Measurements from ENCODE around the gene PARD3.

PARD3 gene

DNA sequence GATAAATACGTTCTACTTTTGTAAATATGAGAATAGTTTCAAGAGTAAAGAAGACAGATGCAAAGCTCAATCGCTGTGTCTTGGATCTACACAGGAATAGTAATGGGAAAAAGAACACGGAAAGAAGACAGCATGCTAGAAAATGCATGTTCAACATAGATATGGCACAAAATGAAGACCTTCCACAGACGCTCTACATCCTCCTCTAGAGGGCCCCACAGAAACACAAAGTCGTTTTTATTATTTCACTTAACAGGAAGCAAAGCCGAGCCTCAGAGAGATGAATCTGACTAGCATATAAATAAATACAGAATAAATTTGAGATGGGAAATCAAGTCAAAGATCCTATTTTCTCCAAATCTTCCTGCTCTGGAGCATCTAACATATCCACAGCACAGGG is 292.6 kb downstream of the PARD3 start:
- in situ Hi-C loops (cut with HindIII; ENCODE audit: low sequenced_read_pairs), result no loop called here

DNA sequence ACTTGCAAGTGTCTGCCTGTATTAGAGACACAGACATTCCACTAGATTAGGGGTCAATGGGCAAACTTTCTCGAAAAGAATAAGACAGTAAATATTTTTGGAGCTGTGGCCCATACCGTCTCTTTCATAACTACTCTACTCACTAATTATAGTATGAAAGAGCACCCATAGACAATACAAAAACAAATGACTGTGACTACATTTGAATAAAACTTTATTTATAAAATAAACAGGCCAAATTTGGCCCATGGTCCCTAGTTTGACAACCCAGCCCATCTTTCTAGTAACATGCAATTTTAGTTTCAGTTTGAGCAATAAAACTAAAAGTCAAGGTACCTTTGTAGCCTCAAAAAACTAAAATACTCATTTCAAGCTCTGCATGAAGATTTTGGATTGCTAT is 294.6 kb downstream of the PARD3 start:
- in situ Hi-C loops (cut with HindIII; ENCODE audit: low sequenced_read_pairs), result no loop called here

DNA sequence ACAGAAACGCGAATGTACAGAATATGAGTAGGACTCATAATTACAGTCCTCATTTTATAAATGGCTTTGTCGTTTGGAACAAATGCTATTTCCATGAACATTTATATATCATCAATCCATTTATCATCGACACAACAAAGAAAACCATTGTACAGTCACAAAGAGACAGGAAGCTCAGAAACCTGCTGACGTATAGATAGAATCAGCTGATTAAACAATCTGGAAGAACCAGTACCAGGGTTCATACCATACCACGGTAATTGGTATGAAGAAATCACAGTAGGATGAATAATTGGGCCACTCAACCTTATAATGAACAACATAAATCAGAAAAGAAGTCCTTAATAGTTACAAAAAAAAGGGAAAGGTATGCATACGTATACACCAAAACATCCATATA is 295.0 kb downstream of the PARD3 start:
- in situ Hi-C loops (cut with HindIII; ENCODE audit: low sequenced_read_pairs), result no loop called here

DNA sequence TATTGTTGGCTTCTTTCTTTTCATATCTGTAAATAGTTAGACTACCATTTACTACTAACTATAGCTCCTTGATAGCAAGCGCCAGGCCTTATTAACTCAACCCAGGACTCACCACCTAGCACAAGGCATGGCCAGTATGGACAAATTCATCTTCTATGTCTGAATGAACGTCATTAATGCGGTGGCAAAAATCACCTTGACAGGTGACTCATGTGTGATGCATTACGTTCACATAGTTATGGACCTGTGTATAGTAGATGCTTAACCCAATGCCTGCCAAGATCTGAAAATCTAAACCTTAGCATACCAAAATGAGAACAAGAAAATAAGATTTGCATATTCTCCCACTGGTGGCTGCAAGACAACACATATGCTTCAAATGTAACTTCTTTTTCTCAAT is 300.8 kb downstream of the PARD3 start:
- in situ Hi-C loops (cut with HindIII; ENCODE audit: low sequenced_read_pairs), result no loop called here

DNA sequence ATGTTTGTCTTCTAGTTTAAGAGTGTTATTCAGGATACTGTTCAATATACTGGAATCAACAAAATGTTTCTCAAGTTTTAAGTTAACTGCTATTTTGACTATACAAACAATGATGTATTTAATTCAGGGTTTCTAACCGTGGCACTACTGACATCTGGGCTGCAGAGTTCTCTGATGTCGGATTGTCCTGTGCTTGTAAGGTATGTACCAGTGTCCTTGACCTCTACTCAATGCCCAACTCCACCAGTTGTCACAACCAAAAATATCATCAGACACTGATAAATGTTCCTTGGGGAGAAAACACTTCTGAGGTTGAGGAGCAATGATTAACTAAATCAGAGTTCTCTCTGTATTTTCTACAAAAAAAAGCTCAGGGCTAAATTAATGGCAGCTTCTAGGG is 301.5 kb downstream of the PARD3 start:
- in situ Hi-C loops (cut with HindIII; ENCODE audit: low sequenced_read_pairs), result no loop called here

DNA sequence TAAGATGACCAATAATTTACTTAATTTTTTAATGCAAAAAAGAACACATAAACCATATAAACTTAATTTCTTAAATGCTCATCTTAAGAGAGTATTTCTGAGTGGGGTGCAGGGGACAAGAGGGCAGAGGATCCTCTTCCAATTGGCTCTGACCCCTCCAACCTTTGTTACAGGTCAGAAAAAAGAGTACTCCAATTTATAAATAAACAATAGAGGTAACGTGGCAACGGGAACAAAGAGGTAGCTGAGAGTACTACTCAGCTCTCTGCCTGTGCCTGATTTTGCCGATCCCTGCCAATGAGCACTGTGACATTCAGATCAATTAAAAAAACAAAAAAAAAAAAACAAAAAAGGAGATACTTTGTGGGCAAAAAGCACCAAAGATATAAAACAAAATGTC is 307.9 kb downstream of the PARD3 start:
- in situ Hi-C loops (cut with HindIII; ENCODE audit: low sequenced_read_pairs), result no loop called here

DNA sequence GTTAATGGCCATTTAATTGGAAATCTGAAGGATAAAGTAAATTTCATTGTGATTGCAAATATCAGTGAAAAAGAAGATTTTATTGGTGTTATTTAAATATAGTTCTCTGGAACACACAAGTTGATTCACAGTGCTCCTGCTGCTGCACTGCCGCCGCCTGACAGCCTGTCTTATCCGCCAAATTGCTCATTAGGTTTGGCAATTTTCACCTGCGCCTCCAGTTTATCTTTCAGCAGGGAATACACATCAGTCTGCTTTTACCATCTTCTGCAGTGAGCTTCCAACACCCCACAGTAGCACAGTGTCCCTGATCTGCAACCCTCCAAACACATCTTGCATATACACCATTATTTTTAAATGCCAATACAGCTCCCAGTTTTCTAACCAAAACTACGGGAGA is 308.3 kb downstream of the PARD3 start:
- in situ Hi-C loops (cut with HindIII; ENCODE audit: low sequenced_read_pairs), result no loop called here

DNA sequence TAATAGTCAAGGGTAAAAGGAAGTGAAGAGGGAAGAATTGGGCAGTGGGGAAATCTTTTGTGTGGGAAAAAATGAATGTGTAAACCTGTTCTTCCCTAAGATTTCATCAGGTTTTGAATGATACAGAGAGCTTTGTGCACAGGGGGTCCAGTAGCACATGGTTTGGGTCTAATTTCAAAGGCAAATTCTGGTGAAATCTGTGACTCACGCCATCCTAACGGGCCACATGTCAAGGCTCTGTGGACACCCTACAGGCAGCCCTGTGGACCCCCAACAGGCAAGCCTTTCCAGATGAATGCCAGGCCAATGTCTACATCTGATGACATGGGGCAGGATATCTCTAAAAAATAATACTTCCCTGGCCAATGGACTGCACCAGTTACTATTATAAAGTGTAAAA is 309.8 kb downstream of the PARD3 start:
- in situ Hi-C loops (cut with HindIII; ENCODE audit: low sequenced_read_pairs), result no loop called here

DNA sequence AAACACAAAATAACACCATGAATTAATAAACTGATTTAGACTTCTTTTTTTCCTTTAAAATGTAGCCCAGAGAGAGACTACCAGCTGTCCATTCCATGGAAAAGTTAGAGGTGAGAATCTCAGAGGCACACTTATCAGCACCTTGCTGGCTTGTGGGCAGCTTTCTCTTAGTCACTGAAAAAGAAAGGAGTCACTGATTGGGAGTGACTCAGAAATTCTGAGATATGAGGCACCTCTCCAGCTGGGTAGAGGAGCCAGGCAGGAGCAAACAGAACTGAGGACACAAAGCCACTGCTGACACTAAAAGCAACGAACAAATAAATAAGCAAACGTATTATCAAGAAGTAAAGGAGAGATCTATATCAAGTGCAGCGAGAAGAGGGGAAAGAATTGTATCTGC is 310.6 kb downstream of the PARD3 start:
- in situ Hi-C loops (cut with HindIII; ENCODE audit: low sequenced_read_pairs), result no loop called here

DNA sequence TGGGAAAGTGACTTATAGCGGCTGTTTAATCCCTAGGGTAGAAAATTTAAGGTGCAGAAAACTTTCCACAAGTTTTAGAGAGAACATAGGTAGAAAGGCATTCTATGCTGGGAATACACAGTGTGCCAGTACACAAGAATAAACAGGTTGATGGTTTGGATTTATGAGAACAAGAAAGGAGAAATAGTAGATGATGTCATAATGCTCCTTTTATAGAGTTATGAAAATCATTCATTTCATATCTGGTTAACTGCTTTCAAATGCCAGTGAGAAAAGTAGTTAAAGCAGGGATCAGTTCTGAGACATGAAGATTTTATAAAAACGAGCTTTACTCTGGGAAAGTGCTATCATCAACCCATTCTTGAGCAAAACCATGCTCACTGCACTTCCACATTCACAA is 311.4 kb downstream of the PARD3 start:
- in situ Hi-C loops (cut with HindIII; ENCODE audit: low sequenced_read_pairs), result no loop called here

DNA sequence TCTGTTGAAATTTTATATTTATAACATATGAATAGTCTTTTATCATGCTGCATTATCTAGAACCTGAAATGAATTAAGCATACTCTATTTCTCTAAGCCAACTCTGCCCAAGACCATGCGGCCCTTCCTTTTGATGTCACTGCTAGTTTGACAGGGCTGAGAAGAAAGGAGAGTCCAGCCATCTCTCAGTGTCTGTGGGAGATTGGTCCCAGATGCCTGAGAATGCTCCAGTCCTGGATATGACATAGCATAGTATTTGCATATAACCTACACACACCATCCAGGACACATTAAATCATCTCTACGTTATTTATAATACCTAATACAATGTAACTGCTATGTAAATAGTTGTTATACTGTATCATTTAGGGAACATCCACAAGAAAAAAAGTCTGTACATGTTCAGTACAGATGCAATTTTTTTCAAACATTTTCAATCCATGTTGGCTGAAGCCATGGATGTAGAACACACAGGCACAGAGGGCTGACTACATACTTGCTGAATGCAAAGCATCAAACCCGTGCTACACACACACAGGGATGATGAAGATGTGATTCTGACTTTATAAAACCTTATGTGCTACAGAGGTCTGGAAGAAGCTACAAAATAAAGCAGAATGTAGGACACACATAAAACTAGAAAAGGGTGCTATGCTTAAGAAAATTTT is 315.4 kb downstream of the PARD3 start:
- in situ Hi-C loops (cut with HindIII; ENCODE audit: low sequenced_read_pairs), result no loop called here

DNA sequence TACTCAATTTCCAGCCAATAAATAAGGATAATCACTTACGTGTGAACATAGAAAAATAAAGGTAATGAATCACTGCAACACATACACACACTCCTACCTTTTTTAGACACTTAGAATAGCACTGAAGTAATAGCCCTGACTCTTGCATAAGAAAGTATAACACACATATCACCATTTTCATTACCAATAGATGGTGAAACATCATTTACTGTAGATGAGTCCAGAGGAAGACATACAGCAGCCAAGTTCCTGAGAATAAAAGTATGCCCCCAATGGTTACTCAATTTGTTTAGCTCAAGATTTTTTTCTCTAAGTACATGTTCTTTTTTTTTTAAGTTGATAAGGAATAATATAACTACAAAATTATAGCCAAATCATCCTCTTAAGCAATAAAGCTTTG is 316.3 kb downstream of the PARD3 start:
- in situ Hi-C loops (cut with HindIII; ENCODE audit: low sequenced_read_pairs), result no loop called here

DNA sequence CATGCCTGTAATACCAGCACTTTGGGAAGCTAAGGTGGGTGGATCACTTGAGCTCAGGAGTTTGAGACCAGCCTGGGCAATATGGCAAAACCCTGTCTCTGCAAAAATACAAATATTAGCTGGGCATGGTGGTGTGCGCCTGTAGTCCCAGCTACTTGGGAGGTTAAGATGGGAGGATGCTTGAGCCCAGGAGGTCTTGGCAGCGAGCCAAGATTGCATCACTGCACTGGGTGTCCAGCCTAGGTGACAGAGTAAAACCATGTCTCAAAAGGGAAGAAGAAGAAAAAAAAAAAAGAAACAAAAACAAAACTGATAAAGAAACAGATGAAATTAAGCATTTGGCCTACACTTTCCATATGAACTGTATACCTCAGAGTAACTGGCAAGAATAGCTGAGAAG is 319.2 kb downstream of the PARD3 start:
- in situ Hi-C loops (cut with HindIII; ENCODE audit: low sequenced_read_pairs), result no loop called here

DNA sequence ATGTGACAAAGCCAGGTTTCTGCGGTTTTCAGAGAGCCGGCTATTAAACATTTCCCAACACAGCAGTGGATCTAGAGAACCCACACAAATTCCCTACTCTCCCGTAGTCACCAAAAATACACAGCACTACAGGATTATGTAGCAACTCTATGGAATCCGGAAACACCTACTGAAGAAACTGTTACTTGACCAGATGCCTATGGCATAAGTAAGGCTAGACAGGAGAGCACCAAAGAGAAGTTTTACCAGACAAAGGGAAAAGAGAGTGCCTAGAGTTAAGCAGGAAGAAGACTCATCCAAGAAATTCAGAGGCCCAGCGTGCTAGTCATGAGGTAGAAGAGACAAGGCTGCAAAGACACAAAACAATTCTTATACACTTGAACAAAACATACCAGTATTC is 321.1 kb downstream of the PARD3 start:
- in situ Hi-C loops (cut with HindIII; ENCODE audit: low sequenced_read_pairs), result no loop called here

DNA sequence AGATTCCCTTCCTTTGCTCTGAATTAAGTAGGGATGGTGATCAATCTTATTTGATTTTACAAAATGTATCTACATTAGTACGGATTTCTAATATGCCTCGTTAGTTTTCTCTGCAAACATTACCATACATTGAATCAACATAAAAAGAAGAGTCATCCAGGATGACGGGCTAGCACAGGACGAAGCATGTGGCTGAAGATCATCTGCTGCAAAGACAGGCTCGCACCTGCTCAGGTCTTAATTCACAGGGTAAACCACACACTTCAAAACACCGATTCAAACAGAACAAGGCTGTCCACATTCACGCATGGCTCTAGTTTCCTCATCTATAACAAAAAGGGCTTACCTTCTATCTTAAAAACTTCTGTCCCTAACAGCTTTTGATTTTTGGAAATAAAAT is 323.0 kb downstream of the PARD3 start:
- in situ Hi-C loops (cut with HindIII; ENCODE audit: low sequenced_read_pairs), result no loop called here

DNA sequence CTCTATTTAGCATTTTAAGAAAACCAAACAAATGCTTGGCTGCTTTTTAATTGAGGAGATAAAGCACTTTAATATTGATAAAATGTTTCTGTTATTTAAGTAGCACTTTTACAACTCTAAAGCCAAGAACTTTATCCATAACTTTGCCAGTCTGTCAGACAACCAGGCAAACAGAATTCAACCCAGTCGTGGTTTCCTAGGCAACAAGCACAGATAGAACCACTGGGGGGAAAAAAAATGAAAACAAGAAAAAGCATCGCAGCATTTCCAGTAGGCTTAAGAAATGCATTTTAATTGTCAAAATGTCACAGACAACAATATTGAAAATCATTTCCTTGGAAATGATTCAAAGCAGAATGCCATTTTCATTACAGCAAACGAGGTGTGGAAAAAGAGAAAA is 323.4 kb downstream of the PARD3 start:
- in situ Hi-C loops (cut with HindIII; ENCODE audit: low sequenced_read_pairs), result no loop called here

DNA sequence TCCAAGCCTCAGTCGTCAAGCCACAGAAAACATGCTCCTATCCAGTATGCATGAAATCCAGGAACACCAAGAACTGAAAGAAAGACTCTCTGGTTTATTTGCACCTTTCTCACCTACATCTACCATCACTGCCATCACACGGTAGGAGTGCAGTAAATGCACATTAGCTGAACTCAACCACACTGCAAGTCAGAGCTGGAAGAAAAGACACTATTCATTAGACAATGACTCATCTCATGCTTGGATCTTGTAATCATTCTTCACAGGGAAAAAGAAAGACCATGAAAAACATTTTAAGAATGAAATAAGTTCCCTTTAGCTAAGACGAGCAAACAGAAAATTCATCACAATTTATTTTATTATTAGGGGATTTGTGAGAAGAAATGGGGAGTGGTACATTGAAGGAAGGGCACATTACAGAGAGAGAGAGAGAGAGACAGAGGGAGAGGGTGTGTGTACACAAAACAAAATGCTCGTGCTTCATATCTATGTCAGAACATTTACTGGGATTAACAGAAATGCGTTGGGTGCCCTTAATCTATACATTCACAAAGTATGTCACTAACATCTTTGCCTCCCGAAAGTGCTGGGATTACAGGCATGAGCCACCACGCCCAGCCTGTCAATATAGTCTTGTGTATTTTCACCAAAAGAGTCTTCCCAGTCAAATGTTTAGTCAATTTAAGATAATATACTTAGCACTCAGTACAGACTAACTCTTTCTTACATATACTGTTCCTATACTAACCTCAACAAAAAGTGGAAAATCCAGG is 324.9 kb downstream of the PARD3 start:
- in situ Hi-C loops (cut with HindIII; ENCODE audit: low sequenced_read_pairs), result no loop called here

DNA sequence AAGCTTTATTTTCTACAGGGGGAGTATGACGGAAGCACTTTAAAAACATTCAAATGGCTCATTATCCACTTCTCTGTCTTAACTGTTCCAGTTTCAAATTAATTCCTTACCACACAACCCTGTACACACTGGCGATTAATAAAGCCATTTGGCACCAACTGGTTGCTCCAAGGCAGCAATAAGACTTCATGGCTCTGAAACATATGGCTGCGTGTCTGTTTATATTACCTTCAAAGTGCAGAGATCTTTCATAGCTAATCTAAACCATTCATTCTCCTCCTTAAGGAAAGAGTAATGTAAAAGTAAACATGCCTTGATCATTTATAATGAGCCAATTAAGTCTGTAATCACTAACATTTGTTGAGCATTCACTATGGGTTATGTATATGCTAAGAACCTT is 325.7 kb downstream of the PARD3 start:
- in situ Hi-C loops (cut with HindIII; ENCODE audit: low sequenced_read_pairs), result no loop called here

DNA sequence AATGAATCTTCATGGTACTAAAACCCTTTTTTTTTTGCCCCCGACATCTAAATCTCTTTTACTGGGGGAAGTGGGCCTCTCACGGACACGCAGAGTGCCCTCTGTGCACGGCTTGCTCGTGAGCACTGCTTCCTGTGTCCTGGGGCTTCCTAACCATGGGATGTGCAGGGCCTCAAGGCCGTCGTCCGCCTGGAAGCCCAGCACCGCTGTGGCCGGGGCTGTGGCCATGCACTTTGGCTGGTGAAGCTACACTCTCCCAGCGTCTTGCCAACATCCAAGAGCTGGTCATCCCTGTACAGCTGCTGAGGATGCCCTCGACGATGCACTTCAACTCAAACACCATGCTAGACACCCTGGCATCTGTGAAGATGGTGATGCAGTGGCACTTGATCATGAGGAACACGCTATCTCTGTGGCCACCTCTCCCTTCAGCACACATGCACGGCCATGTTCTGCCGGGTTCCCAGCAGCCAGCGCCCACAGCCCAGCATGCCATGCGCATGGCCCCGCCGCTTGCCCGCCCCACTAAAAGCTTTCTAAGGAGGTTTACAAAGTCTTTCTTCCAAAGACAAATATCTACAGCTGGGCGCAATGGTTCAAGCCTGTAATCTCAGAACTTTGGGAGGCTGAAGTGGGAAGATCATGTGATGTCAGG is 326.5 kb downstream of the PARD3 start:
- in situ Hi-C loops (cut with HindIII; ENCODE audit: low sequenced_read_pairs), result no loop called here

DNA sequence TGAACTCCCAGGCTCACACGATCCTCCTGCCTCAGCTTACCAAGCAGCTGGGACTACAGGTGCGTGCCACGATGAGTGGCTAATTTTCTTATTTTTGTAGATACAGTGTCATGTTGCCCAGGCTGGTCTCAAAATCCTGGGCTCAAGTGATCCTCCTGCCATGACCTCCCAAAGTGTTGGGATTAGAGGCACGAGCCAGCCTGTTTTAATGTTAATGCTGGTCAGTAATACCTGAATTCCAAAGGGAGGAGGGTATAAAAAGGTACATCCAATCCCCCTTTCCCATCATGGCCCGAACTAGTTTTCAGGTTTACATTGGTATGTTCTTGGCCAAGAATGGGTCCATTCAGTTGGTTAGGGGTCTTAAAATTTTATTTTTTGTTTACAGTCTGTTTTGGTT is 329.1 kb downstream of the PARD3 start:
- in situ Hi-C loops (cut with HindIII; ENCODE audit: low sequenced_read_pairs), result no loop called here

DNA sequence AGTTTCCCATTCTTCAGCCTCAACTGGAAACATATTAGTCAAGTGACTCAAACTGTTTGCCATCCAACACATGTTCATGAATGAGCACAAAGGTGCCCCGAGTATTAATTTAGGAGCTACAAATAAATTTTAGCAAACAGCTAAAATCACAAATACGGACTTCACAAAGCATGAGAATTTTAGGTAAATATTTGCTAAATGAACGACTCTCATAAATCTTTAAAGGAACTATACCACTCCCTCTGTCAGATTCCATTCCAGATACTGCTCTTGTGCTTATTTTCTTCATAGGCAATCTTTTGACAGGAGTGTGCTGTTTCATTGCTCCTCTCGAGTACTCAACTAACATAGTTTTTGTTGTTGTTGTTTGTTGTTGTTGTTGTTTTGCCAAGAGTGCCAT is 330.9 kb downstream of the PARD3 start:
- in situ Hi-C loops (cut with HindIII; ENCODE audit: low sequenced_read_pairs), result no loop called here

DNA sequence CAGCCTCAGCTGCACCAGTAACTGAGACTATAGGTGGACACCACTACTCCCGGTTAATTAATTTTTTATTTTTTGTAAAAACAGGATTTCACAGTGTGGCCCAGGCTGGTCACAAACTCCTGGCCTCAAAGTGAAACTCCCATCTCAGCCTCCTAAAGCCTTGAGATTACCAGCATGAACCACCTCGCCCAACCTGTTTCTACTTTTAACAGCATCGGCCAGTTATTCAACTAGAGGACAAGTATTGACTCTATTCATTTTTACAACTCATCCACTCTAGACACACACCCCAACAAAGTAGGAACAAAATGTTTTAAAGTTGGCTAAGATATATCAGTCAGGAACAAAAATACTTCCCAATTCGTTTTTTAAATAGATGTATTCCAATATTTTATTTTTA is 334.8 kb downstream of the PARD3 start:
- in situ Hi-C loops (cut with HindIII; ENCODE audit: low sequenced_read_pairs), result no loop called here

Measured in endothelial cell of hepatic sinusoid (primary cell).